ENCODE measurements around the gene TAC4. TPM values are rescaled to one million over a fixed set of nuclear protein-coding genes. Genes with fewer than 3 reads are reported as not detected.

Gene TAC4
- total and polyA plus RNA-seq, 2 of the 13 experiments (the other 11 are each of a cell fraction or from before 2014, with no cell fraction given) = not detected

GRCh38 chr17:49887086-49887743 lies 39.3 kb upstream of the TAC4 start (continued):
- TF ChIP-seq FOXO4 (CRISPR knock-in tag; conservative IDR thresholded peaks at IDR 0.05) = no peak
- no peak; the same call in 1 of the 2 replicates for TF ChIP-seq SOX13 (IDR thresholded peaks at IDR 0.05)
- peak in 1 of 2 experiments; percentile 69; a peak in 2 of 4 replicates for TF ChIP-seq SOX13 (CRISPR knock-in tag; conservative IDR thresholded peaks at IDR 0.05 in 1 of 2, IDR thresholded peaks at IDR 0.05 in 1 of 2)
- TF ChIP-seq ZBTB49 (CRISPR knock-in tag; IDR thresholded peaks at IDR 0.05; ENCODE audit: borderline replicate concordance) = no peak
- peak; percentile 88; the same call in 1 of the 2 replicates for TF ChIP-seq ZSCAN22 (CRISPR knock-in tag; IDR thresholded peaks at IDR 0.05)
- no peak for TF ChIP-seq TBL1XR1 (IDR thresholded peaks at IDR 0.05; ENCODE audit: borderline replicate concordance, low read length, partially characterized antibody)
- TF ChIP-seq ZNF788 (CRISPR knock-in tag; IDR thresholded peaks at IDR 0.05; ENCODE audit: borderline replicate concordance) = peak; percentile 95; the same call in 1 of the 2 replicates
- TF ChIP-seq EEA1 (CRISPR knock-in tag; IDR thresholded peaks at IDR 0.05; ENCODE audit: borderline replicate concordance) = no peak; the same call in 1 of the 2 replicates
- no peak; the same call in 1 of the 2 replicates for TF ChIP-seq REL (CRISPR knock-in tag; conservative IDR thresholded peaks at IDR 0.05)
- TF ChIP-seq ZBTB7B (CRISPR knock-in tag; IDR thresholded peaks at IDR 0.05) = peak; percentile 87
- TF ChIP-seq FOXA1 (IDR thresholded peaks at IDR 0.05) = no peak
- peak; percentile 64 for TF ChIP-seq FOXA1 (CRISPR knock-in tag; IDR thresholded peaks at IDR 0.05)
- TF ChIP-seq CBFB (CRISPR knock-in tag; IDR thresholded peaks at IDR 0.05) = 0 out of 2 replicates have a peak, but pooled peaks have one; percentile 28
- TF ChIP-seq GATAD2A (CRISPR knock-in tag; IDR thresholded peaks at IDR 0.05) = peak; percentile 81
- peak; percentile 59; the same call in 1 of the 2 replicates for TF ChIP-seq IRF2 (CRISPR knock-in tag; IDR thresholded peaks at IDR 0.05)
- no peak for TF ChIP-seq ZNF672 (CRISPR knock-in tag; IDR thresholded peaks at IDR 0.05)
- TF ChIP-seq E2F2 (CRISPR knock-in tag; IDR thresholded peaks at IDR 0.05; ENCODE audit: borderline replicate concordance) = no peak
- peak; percentile 65; the same call in 1 of the 2 replicates for TF ChIP-seq EHMT2 (IDR thresholded peaks at IDR 0.05; ENCODE audit: borderline replicate concordance, low read depth, low read length)
- TF ChIP-seq ZFP82 (CRISPR knock-in tag; IDR thresholded peaks at IDR 0.05; ENCODE audit: borderline replicate concordance) = no peak
- TF ChIP-seq ZNF850 (CRISPR knock-in tag; conservative IDR thresholded peaks at IDR 0.05) = no peak
- TF ChIP-seq DNMT3B (CRISPR knock-in tag; conservative IDR thresholded peaks at IDR 0.05) = no peak
- no peak for TF ChIP-seq PRMT3 (CRISPR knock-in tag; IDR thresholded peaks at IDR 0.05; ENCODE audit: borderline replicate concordance, low read depth)
- no peak for TF ChIP-seq GPN1 (CRISPR knock-in tag; IDR thresholded peaks at IDR 0.05; ENCODE audit: borderline replicate concordance)
- TF ChIP-seq ZNF10 (CRISPR knock-in tag; IDR thresholded peaks at IDR 0.05; ENCODE audit: borderline replicate concordance, low read depth) = no peak
- no peak for TF ChIP-seq ZNF382 (CRISPR knock-in tag; IDR thresholded peaks at IDR 0.05; ENCODE audit: borderline replicate concordance)
- TF ChIP-seq ARNT (IDR thresholded peaks at IDR 0.05) = no peak

Measured in HepG2 (cell line).